A673 (cell line): Measurements from ENCODE around the gene MYCBPAP. TPM values are rescaled to one million over a fixed set of nuclear protein-coding genes. Genes with fewer than 3 reads are reported as not detected.

Source experiments
- BruUV-seq: library from RNA; stranded (reverse); fragments of 400-500 nt; replicated peaks from 2 replicates; lab custom pipeline; 2021; lab: Mats Ljungman, UMichigan
- CTCF ChIA-PET: fragments of 300-600 bp; sonication (Branson Sonifier 250); formaldehyde crosslinking; loops from one replicate; lab custom pipeline; 2022; ENCODE audit warnings: antibody characterized with exemption; lab: Charles Lee
- POLR2A ChIA-PET: fragments of 300-600 bp; sonication (Branson Sonifier 250); formaldehyde crosslinking; loops from one replicate; lab custom pipeline; 2022; ENCODE audit warnings: antibody characterized with exemption; ENCODE audit not compliant: low non-redundant PET; lab: Charles Lee
- DNase-seq: peaks from one replicate; pipeline ENCODE4 v3.0.0-alpha.2; 2015; ENCODE audit warnings: low spot score
- H3K27ac ChIP-seq: fragments of 200-600 bp; sonication (generic); 2 replicates; pipeline ENCODE4 v1.5.1; 2016; ENCODE audit warnings: mixed run types, low read depth, mild to moderate bottlenecking, mixed read lengths, antibody characterized with exemption, low read length; ENCODE audit not compliant: poor library complexity, severe bottlenecking
- H3K27me3 ChIP-seq: fragments of 200-600 bp; sonication (generic); replicated peaks from 2 replicates; pipeline ENCODE4 v1.6.1; 2017; ENCODE audit warnings: mixed run types, low read depth, mild to moderate bottlenecking, mixed read lengths, antibody characterized with exemption, low read length; ENCODE audit not compliant: insufficient read depth, poor library complexity
- H3K36me3 ChIP-seq: fragments of 200-600 bp; sonication (generic); 2 replicates; pipeline ENCODE4 v1.6.1; 2016; ENCODE audit warnings: mixed run types, mild to moderate bottlenecking, mixed read lengths, antibody characterized with exemption, low read length; ENCODE audit not compliant: insufficient read depth, poor library complexity, severe bottlenecking
- H3K4me1 ChIP-seq: fragments of 200-600 bp; sonication (generic); 2 replicates; pipeline ENCODE4 v1.6.1; 2017; ENCODE audit warnings: mixed run types, mild to moderate bottlenecking, mixed read lengths, antibody characterized with exemption, low read length; ENCODE audit not compliant: insufficient read depth, poor library complexity, severe bottlenecking
- H3K4me3 ChIP-seq: fragments of 200-600 bp; sonication (generic); 2 replicates; pipeline ENCODE4 v1.5.1; 2016; ENCODE audit warnings: low read depth, mixed run types, mild to moderate bottlenecking, mixed read lengths, low read length; ENCODE audit not compliant: poor library complexity, severe bottlenecking
- H3K9me3 ChIP-seq: fragments of 200-600 bp; sonication (generic); 2 replicates; pipeline ENCODE4 v1.6.1; 2016; ENCODE audit warnings: mixed run types, low read depth, mild to moderate bottlenecking, mixed read lengths, antibody characterized with exemption, low read length; ENCODE audit not compliant: poor library complexity, severe bottlenecking
- EZH2 ChIP-seq: fragments of 200-600 bp; sonication (generic); IDR thresholded peaks from 2 replicates; pipeline ENCODE4 v1.6.1; 2017; ENCODE audit warnings: borderline replicate concordance, low read depth, mild to moderate bottlenecking, mixed read lengths, antibody characterized with exemption, low read length; ENCODE audit not compliant: poor library complexity, severe bottlenecking
- intact Hi-C: fragments of 100-400 bp; cut with micrococcal nuclease; formaldehyde crosslinking; loops from one replicate; pipeline ENCODE4 v1.10.0; 2022; ENCODE audit not compliant: unreplicated experiment
- total RNA-seq: library from RNA; stranded (reverse); gene quantifications from 2 replicates; pipeline ENCODE4 v1.2.3, GENCODE V29; 2021
- TF ChIP-seq, protein P1 (sequence below): fragments of 300-800, 200-600 bp; sonication (generic); conservative IDR thresholded peaks from 2 replicates; pipeline ENCODE4 v1.5.1; 2017; ENCODE audit warnings: low read depth, mild to moderate bottlenecking, antibody characterized with exemption, low read length, moderate library complexity, mixed read lengths

MYCBPAP gene
- total RNA-seq, 1 experiment from 2014 or later, result 0.92 TPM

DNA sequence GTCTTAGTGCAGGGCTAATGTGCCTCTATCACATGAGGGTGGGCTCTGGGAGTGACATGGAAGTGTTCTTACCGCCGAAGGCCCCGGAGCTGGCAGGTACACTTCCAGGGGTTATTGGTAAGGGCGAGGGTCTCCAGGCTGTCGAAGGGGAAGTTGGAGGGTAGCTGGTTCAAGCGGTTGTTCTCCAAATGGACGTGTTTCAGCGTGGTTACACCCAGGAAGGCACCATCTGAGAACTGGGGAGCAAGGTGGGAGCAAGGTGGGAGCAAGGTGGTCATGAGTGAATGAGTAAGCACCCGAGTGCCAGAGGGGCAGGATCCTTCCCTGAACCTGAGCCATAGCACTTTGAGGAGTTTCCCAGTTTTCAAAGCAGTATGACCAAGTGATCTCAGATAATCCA is 42.6 kb upstream of the MYCBPAP start:
- TF ChIP-seq, protein P1, sequence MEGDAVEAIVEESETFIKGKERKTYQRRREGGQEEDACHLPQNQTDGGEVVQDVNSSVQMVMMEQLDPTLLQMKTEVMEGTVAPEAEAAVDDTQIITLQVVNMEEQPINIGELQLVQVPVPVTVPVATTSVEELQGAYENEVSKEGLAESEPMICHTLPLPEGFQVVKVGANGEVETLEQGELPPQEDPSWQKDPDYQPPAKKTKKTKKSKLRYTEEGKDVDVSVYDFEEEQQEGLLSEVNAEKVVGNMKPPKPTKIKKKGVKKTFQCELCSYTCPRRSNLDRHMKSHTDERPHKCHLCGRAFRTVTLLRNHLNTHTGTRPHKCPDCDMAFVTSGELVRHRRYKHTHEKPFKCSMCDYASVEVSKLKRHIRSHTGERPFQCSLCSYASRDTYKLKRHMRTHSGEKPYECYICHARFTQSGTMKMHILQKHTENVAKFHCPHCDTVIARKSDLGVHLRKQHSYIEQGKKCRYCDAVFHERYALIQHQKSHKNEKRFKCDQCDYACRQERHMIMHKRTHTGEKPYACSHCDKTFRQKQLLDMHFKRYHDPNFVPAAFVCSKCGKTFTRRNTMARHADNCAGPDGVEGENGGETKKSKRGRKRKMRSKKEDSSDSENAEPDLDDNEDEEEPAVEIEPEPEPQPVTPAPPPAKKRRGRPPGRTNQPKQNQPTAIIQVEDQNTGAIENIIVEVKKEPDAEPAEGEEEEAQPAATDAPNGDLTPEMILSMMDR, result no peak
- no peak for TF ChIP-seq EZH2
- DNase-seq, result no peak
- no TSS peak for BruUV-seq
- ChIA-PET POLR2A (no interaction called here), CTCF (no interaction called here)
- intact Hi-C loops, result no loop called here
- peaks cover 14% of the 10 kb centered on the region for H3K27me3 ChIP-seq
- no peak overlapping the region for H3K4me3 ChIP-seq
- H3K27ac ChIP-seq, result no peak overlapping the region
- no peaks in the 10 kb centered on the region for H3K9me3 ChIP-seq
- no peaks in the 10 kb centered on the region for H3K36me3 ChIP-seq
- peaks cover 11% of the 10 kb centered on the region for H3K4me1 ChIP-seq

- ChIA-PET CTCF (no interaction called here), POLR2A (no interaction called here)
- Histone ChIP-seq H3K4me1 (peaks cover 11% of the 10 kb centered on the region), H3K27ac (no peak overlapping the region), H3K27me3 (peaks cover 14% of the 10 kb centered on the region), H3K4me3 (no peak overlapping the region), H3K36me3 (no peaks in the 10 kb centered on the region), H3K9me3 (no peaks in the 10 kb centered on the region)
- BruUV-seq, result no TSS peak
- intact Hi-C loops, result no loop called here
- TF ChIP-seq EZH2, result no peak
- TF ChIP-seq, protein P1, result no peak
- no peak for DNase-seq
Measured at GRCh38 chr17:50466371-50467113, 41.7 kb upstream of the MYCBPAP start.

GRCh38 chr17:50467114-50467854 is 41.0 kb upstream of the MYCBPAP start:
- Histone ChIP-seq H3K4me3 (no peak overlapping the region), H3K4me1 (peaks cover 11% of the 10 kb centered on the region), H3K9me3 (no peaks in the 10 kb centered on the region), H3K36me3 (no peaks in the 10 kb centered on the region), H3K27ac (no peak overlapping the region), H3K27me3 (peaks cover 20% of the 10 kb centered on the region)
- ChIA-PET CTCF (no interaction called here), POLR2A (no interaction called here)
- intact Hi-C loops, result no loop called here
- no peak for DNase-seq
- no TSS peak for BruUV-seq
- TF ChIP-seq, protein P1, result no peak
- TF ChIP-seq EZH2, result no peak
